Skeletal muscle tissue (tissue), 2 donors: ENCODE data around the gene UBE2K. TPM values are rescaled to one million over a fixed set of nuclear protein-coding genes. Genes with fewer than 3 reads are reported as not detected.

ENCODE experiments used
- small RNA-seq: library from RNA; depleted of rRNA; stranded (forward); fragments of <200 nt; gene quantifications from one replicate; pipeline ENCODE3, GENCODE V24; 2014
- total RNA-seq: library from RNA; depleted of rRNA; stranded (reverse); fragments of >200 nt; gene quantifications from one replicate; pipeline ENCODE4 v1.2.3, GENCODE V29; 2014

UBE2K gene
- total RNA-seq, 1 donor from 2014 or later: 22.4 TPM

Small RNA genes within 50 kb of the gene (small RNA-seq; reads per million reads assigned to genes)
- not detected for gene RF00019
- gene RN7SL558P: not detected

Other genes with a start within 250 kb of the UBE2K start
- 5,741 TPM for gene RPL9, start 239.2 kb upstream of the UBE2K start, total RNA-seq
- gene LIAS, start 239.1 kb upstream of the UBE2K start, total RNA-seq: 18.8 TPM
- gene UGDH, start 170.7 kb upstream of the UBE2K start, total RNA-seq: 30.8 TPM
- 15.7 TPM for gene SMIM14, start 59.3 kb upstream of the UBE2K start, total RNA-seq